ENCODE measurements around the gene RXFP4.
"Not testable (repeated sequence)": the region's sequence is repeated elsewhere in the genome, so short reads cannot be mapped to it uniquely, and the experiment has no call there.

RXFP4 gene, protein sequence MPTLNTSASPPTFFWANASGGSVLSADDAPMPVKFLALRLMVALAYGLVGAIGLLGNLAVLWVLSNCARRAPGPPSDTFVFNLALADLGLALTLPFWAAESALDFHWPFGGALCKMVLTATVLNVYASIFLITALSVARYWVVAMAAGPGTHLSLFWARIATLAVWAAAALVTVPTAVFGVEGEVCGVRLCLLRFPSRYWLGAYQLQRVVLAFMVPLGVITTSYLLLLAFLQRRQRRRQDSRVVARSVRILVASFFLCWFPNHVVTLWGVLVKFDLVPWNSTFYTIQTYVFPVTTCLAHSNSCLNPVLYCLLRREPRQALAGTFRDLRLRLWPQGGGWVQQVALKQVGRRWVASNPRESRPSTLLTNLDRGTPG

DNA sequence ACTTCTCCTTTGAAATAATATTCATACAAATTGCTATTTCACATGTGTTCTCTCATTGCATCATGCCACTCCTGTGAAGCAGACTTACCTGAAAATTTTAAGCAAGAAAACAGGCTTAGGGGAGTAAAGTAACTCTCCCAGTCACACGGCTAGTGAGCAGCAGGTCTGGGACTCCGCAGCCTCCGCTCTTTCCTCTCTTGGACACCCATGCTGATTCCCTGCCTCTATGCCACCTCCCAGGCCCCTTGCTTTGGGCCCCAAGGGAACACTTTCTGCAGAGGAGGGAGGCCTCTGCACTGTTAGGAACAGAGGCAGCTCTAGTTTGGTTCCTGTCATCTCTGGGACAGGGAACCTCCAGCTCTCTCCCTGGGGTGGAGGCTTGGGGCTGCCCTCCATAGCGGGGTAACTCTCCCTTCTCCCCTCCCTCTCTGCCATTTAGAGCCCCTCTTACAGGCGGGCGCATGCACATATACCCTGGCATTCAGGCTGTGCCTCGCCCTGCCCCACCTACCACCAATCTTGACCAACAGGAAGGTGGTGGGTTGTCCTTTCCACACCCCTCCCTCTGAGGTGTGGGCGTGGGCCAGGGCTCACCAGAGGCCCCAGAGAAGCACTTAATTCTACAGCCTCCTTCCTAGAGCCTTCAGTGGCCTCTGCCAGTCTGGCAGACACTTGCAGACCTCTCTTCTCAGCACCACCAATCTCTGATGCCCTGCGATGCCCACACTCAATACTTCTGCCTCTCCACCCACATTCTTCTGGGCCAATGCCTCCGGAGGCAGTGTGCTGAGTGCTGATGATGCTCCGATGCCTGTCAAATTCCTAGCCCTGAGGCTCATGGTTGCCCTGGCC lies at the start of gene RXFP4:
RXFP4 (plus strand) TSS at position 646 of the 852 bp plus-strand sequence; CDS start at position 718, 72 bp downstream.
- peak; percentile 29 for DNase-seq

DNA sequence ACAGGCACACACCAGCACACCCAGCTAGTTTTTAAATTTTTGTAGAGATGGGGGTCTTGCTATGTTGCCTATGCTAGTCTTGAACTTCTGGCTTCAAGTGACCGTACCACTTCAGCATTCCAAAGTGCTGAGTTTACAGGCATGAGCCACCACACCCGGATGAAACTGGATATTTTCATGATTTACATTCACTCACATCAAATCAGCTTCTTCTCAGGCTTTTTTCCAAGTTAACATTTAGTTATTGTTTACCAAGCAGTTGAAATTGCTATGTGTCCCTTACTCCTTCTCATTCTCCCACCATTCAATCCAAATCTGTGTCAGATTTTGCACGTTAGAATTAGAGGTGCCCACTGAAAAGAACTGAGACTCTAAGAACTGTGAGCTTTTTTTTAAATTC lies 48.6 kb upstream of the RXFP4 start:
- peak; percentile 77 for DNase-seq

GRCh38 chr1:155893389-155894142 lies 47.9 kb upstream of the RXFP4 start:
- DNase-seq, result peak; percentile 86

- not testable (repeated sequence) for DNase-seq
Measured at GRCh38 chr1:155895617-155896016, 45.8 kb upstream of the RXFP4 start.

DNA sequence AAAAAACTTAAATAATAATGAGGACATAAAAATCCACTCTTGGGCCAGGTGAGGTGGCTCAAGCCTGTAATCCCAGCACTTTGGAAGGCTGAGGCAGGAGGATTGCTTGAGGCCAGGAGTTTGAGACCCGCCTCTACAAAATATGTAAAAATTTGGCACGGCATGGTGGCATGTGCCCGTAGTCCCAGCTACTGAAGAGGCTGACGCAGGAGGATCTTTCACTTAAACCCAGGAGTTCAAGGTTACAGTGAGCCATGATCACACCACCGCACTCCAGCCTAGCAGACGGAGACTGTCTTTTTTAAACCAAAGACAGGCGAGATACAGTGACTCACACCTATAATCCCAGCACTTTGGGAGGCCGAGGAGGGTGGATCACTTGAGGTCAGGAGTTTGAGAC lies 45.0 kb upstream of the RXFP4 start:
- DNase-seq, result not testable (repeated sequence)

- DNase-seq, result no peak
Measured at GRCh38 chr1:155897746-155898145, 43.7 kb upstream of the RXFP4 start.

DNA sequence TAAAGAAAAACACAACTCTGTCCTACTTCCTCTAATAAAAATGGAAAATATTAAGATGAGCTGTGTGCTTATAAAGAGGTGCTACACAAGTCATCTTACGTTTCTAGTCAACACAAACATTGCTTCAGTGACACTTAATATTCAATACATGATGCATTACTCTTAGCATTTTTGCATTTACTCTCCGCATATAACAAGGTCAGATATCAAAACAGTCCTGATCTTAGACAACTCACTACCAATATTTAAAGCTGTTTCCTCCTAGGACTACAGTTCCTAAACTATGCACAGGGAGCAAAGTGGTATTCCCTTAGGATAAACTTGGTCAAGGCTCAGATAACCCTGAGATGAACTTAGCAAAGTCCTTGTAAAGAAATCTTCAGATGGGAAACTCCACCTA lies 42.5 kb upstream of the RXFP4 start:
- DNase-seq, result no peak

DNA sequence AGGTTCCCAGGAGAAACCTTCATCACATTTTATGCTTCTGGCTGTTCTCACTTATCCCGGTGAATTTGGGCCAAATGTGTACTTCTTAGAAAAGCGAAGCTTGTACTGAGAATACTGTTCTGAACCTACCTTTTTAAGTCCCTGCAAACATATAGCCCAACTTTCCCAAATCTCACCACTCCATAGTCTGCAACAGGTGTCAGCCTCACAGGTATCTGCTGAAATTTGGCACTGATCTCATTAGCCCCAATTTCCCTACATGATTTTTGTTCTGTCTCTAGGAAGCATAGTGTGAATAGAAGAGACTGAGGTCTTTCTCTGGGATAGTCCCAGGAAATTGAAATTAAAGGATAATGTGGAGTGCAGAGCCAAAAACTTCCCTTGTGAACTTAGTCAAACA lies 41.8 kb upstream of the RXFP4 start:
- DNase-seq, result no peak

GRCh38 chr1:155900161-155900560 lies 41.3 kb upstream of the RXFP4 start:
- no peak for DNase-seq

- DNase-seq, result no peak
Measured at GRCh38 chr1:155904261-155904660, 37.2 kb upstream of the RXFP4 start.

GRCh38 chr1:155909894-155910293 lies 31.5 kb upstream of the RXFP4 start:
- no peak for DNase-seq

GRCh38 chr1:155910621-155911121 lies 30.8 kb upstream of the RXFP4 start:
- DNase-seq, result no peak

DNA sequence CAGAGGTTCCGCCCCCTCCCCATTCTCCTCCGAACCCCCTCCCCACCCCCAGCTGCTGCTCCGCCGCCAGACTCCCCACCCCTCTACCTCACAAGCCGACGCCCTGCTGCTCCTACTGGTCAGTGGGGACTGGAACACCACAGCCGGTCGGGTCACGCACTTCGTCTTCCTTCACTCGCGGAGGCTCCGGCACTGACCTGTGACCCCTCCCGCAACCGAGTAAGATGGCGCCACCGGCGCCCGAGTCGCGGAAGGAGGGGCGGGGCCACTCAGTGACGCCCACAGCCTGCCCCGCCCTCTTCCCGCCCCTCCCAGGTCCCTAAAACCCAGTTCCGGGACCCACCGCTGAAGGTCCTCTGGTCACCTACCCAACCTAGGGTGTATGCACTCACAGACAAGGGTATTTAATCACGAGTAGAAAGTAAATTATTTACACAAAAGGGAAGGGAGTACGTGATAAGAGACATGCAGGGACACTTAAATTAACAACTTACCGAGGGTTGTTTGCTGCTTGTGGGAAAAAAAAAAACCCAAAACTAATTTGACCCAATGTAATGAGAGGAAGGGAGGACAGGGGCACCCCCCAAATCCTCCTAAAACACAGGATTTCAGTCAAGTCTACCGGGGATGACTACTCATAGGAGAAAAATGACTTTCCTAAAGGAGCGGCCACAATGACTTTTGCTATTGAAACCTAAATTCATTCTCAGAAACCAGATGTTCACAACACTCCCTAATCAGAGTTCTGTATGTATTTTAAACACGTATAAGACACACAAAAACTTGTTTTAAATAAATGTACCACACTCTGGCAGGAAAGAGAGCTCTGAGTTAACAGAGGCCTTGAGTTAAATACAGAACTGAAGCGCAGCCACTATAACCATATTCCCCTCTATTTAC lies 30.0 kb upstream of the RXFP4 start, which contains the start of gene RIT1:
RIT1 (minus strand) TSS at position 194 of the 900 bp plus-strand sequence. CDS start 588 bp downstream, outside the sequence.
- DNase-seq, result peak; percentile 75

GRCh38 chr1:155912056-155912536 lies 29.3 kb upstream of the RXFP4 start:
- DNase-seq, result no peak

GRCh38 chr1:155913969-155914757 lies 27.3 kb upstream of the RXFP4 start:
- DNase-seq, result peak; percentile 52

- DNase-seq, result no peak
Measured at GRCh38 chr1:155918660-155919059, 22.8 kb upstream of the RXFP4 start.

- no peak for DNase-seq
Measured at GRCh38 chr1:155919801-155920200, 21.6 kb upstream of the RXFP4 start.

- no peak for DNase-seq
Measured at GRCh38 chr1:155920717-155921116, 20.7 kb upstream of the RXFP4 start.

GRCh38 chr1:155925506-155925905 lies 15.9 kb upstream of the RXFP4 start:
- DNase-seq, result no peak

DNA sequence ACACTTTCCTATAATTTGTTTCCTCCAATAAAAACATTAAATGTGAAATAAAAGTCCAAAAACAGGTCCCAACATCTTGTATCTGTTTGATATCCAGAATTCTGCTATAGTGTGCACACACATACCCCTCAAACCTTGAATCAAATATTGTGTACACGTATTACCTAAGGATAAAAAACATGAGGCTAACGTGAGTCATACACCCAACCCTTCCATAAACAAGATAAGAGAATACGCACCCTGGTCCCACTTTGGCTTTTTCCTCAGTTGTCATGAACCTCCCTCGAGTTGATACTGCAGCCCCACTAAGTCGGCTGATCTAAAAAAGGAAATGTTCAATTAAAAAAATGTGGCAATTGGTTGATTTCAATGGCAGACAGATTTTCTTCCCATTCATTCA lies 12.4 kb upstream of the RXFP4 start:
- no peak for DNase-seq

GRCh38 chr1:155930725-155931124 lies 10.7 kb upstream of the RXFP4 start:
- not testable (repeated sequence) for DNase-seq

Data from fibroblast of upper back skin (primary cell).